GM12864 (cell line): Measurements from ENCODE around the gene SEC14L5.

ENCODE experiments used
- DNase-seq: peaks from one replicate; pipeline ENCODE4 v3.0.0-alpha.2; 2011; ENCODE audit warnings: low read depth
- H3K4me3 ChIP-seq: 2 replicates; pipeline ENCODE4 v1.5.1; 2011; ENCODE audit warnings: mild to moderate bottlenecking, low read depth, low read length, control low read depth
- CTCF ChIP-seq: IDR thresholded peaks from 2 replicates; pipeline ENCODE4 v1.5.1; 2011; ENCODE audit warnings: low read depth, mild to moderate bottlenecking, moderate library complexity, low read length, control low read depth, inconsistent platforms; ENCODE audit errors: missing control alignments

Gene SEC14L5

DNA sequence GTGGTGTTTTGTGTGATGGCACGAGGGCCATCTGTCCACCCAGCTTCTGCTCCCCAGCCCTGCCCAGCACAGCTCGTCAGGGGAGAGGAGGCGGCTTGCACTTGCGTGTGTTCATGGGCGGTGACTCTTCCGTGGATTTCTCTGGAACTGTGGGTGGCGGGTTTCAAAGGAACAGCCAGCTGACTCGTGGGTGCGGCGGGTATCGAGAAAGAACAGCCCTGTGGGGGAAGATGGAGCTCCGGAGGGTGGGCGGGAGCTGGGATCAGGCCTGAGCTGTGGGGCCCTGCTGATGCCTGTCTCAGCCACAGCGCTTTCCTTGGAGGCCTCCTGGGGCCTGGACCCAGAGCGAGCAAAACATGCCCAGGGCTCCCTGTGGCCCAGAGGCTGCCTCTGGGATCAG lies 62.4 kb downstream of the SEC14L5 start:
- no peak for DNase-seq
- no peak for TF ChIP-seq CTCF
- H3K4me3 ChIP-seq, result no peak overlapping the region

- DNase-seq, result no peak
- TF ChIP-seq CTCF, result no peak
- no peak overlapping the region for H3K4me3 ChIP-seq
These were observed 64.4 kb downstream of the SEC14L5 start for GRCh38 chr16:5022521-5022920.

- TF ChIP-seq CTCF, result peak; percentile 15
- H3K4me3 ChIP-seq, result no peak overlapping the region
- DNase-seq, result no peak
These were observed 66.5 kb downstream of the SEC14L5 start for GRCh38 chr16:5024632-5025031.

GRCh38 chr16:5025171-5025632 lies 67.1 kb downstream of the SEC14L5 start:
- TF ChIP-seq CTCF, result peak; percentile 26
- no peak overlapping the region for H3K4me3 ChIP-seq
- DNase-seq, result no peak

GRCh38 chr16:5026664-5027063 lies 68.5 kb downstream of the SEC14L5 start:
- H3K4me3 ChIP-seq, result no peak overlapping the region
- DNase-seq, result no peak
- TF ChIP-seq CTCF, result no peak

DNA sequence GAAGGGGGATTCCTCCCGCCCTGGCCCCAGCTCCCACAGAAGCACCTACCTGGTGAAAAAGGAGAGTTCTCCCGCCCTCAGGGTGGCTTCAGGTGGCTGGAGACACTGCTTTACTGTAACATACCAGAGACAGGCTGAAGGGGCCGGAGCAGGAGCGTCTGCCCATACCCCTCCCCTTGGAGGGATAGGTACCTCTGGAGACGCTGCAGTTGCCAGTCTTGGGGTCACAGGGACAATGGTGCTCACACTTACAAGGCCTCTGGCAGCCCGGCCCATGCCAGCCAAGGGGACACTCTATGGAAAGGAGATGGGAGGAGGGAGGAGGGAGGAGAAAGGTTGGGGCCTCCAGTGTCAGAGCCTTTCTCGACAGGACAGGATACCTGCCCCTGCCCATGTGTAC lies 69.0 kb downstream of the SEC14L5 start:
- DNase-seq, result no peak
- no peak for TF ChIP-seq CTCF
- H3K4me3 ChIP-seq, result no peak overlapping the region

DNA sequence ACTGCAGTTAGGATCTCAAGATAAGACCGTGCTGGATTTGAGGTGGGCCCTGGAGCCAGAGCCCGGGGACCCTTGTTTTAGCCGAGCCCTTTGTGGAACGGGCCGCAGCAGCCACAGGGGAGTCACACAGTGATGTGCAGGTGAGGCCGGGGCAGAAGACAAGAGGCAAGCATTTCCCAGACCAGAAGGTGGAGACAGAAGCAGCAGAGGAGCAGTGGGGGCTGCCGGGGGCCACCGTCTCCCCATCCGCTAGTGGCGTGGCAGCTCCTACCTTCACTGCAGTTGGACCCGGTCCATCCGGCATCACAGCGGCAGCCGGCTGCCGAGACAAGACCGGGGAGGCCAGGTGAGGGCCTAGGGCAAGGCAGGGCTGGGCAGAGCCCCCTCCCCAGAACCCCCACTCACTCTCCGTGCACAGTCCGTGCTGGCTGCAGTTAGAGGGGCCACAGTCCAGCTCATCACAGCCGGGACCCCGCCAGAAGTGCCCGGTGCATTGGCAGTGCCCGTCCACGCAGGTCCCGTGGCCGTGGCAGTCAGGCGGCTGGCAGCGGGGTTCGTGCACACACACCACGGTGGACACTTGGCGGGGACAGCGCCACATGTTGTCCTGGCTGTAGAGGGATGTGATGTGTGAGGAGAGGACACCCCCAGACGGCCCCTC lies 69.6 kb downstream of the SEC14L5 start:
- no peak for DNase-seq
- no peak for TF ChIP-seq CTCF
- no peak overlapping the region for H3K4me3 ChIP-seq
